Astrocyte (in vitro differentiated cells and primary cell): ENCODE results near the gene ZNF787. TPM values are rescaled to one million over a fixed set of nuclear protein-coding genes. Genes with fewer than 3 reads are reported as not detected.

ENCODE experiments used
- DNase-seq: peaks from one replicate; pipeline ENCODE4 v3.0.0-alpha.2; 2010; ENCODE audit warnings: low read depth
- FAIRE-seq: peaks from 2 replicates; lab custom pipeline; 2011; peaks lifted over from hg19 to GRCh38; lab: Jason Lieb, UNC
- H2AFZ ChIP-seq: 2 replicates; pipeline ENCODE4 v1.6.0; 2012; ENCODE audit warnings: low read depth, low read length, inconsistent platforms
- H3K27ac ChIP-seq: 2 replicates; pipeline ENCODE4 v1.5.1; 2011; ENCODE audit warnings: low read depth, low read length, inconsistent platforms
- H3K27me3 ChIP-seq: 2 replicates; pipeline ENCODE4 v1.6.0; 2011; ENCODE audit warnings: low read length, inconsistent platforms; ENCODE audit not compliant: insufficient read depth
- H3K36me3 ChIP-seq: 2 replicates; pipeline ENCODE4 v1.5.1; 2011; ENCODE audit warnings: low read length, inconsistent platforms; ENCODE audit not compliant: insufficient read depth
- H3K4me1 ChIP-seq: 2 replicates; pipeline ENCODE4 v1.5.1; 2011; ENCODE audit warnings: low read length, inconsistent platforms; ENCODE audit not compliant: insufficient read depth
- H3K4me2 ChIP-seq: 2 replicates; pipeline ENCODE4 v1.6.0; 2012; ENCODE audit warnings: low read length, inconsistent platforms
- H3K4me3 ChIP-seq: 2 replicates; pipeline ENCODE4 v1.5.1; 2011; ENCODE audit warnings: low read depth, mild to moderate bottlenecking, low read length, inconsistent platforms; ENCODE audit not compliant: insufficient read depth
- H3K79me2 ChIP-seq: 2 replicates; pipeline ENCODE4 v1.6.0; 2012; ENCODE audit warnings: mild to moderate bottlenecking, low read length, inconsistent platforms; ENCODE audit not compliant: insufficient read depth
- H3K9ac ChIP-seq: 2 replicates; pipeline ENCODE4 v1.6.0; 2012; ENCODE audit warnings: mild to moderate bottlenecking, low read length, inconsistent platforms
- H3K9me3 ChIP-seq: 2 replicates; pipeline ENCODE4 v1.5.1; 2012; ENCODE audit warnings: low read depth, mild to moderate bottlenecking, low read length, inconsistent platforms; ENCODE audit not compliant: insufficient read depth
- H4K20me1 ChIP-seq: 2 replicates; pipeline ENCODE4 v1.6.0; 2012; ENCODE audit warnings: low read length, inconsistent platforms; ENCODE audit not compliant: insufficient read depth
- H3K27ac Mint-ChIP-seq: one replicate; pipeline ENCODE4 v1.8.0; 2021; ENCODE audit warnings: mild to moderate bottlenecking, mixed read lengths; ENCODE audit not compliant: unreplicated experiment
- H3K27me3 Mint-ChIP-seq: one replicate; pipeline ENCODE4 v1.8.0; 2021; ENCODE audit warnings: low read depth, mixed read lengths; ENCODE audit not compliant: unreplicated experiment
- H3K36me3 Mint-ChIP-seq: one replicate; pipeline ENCODE4 v1.8.0; 2021; ENCODE audit warnings: low read depth, mixed read lengths; ENCODE audit not compliant: unreplicated experiment
- H3K4me1 Mint-ChIP-seq: one replicate; pipeline ENCODE4 v1.8.0; 2021; ENCODE audit warnings: low read depth, mixed read lengths; ENCODE audit not compliant: unreplicated experiment
- H3K4me3 Mint-ChIP-seq: one replicate; pipeline ENCODE4 v1.8.0; 2021; ENCODE audit warnings: mild to moderate bottlenecking, moderate library complexity, mixed read lengths; ENCODE audit not compliant: unreplicated experiment
- H3K9me3 Mint-ChIP-seq: one replicate; pipeline ENCODE4 v1.8.0; 2021; ENCODE audit warnings: mild to moderate bottlenecking, mixed read lengths; ENCODE audit not compliant: unreplicated experiment
- CTCF ChIP-seq: IDR thresholded peaks from 2 replicates; pipeline ENCODE4 v1.5.1; 2011; ENCODE audit warnings: low read depth, mild to moderate bottlenecking, inconsistent platforms, low read length, moderate library complexity; ENCODE audit not compliant: insufficient read depth
- EZH2 ChIP-seq: IDR thresholded peaks from 2 replicates; pipeline ENCODE4 v1.6.1; 2012; ENCODE audit warnings: mild to moderate bottlenecking, low read length, inconsistent platforms; ENCODE audit not compliant: insufficient read depth
- total RNA-seq: library from RNA; stranded (reverse); gene quantifications from 2 replicates; pipeline ENCODE4 v1.2.1, GENCODE V29; 2021

Gene ZNF787
- total RNA-seq, 1 donor from 2014 or later: 36.3 TPM

- H3K9me3 Mint-ChIP-seq: no peaks in the 10 kb centered on the region
- peak; percentile 99 for DNase-seq
- no peaks in the 10 kb centered on the region for H3K36me3 Mint-ChIP-seq
- Histone ChIP-seq H3K79me2 (peaks cover 37% of the 10 kb centered on the region), H3K9ac (peak within 1 kb of the TSS; percentile 83), H3K4me3 (peak within 1 kb of the TSS; percentile 74), H3K36me3 (no peaks in the 10 kb centered on the region), H3K4me1 (peaks cover 8% of the 10 kb centered on the region), H3K27me3 (no peaks in the 10 kb centered on the region), H2AFZ (peak within 1 kb of the TSS; percentile 90), H4K20me1 (peaks cover 13% of the 10 kb centered on the region), H3K4me2 (peak within 1 kb of the TSS; percentile 97), H3K9me3 (no peaks in the 10 kb centered on the region), H3K27ac (peak within 1 kb of the TSS; percentile 87)
- no peaks in the 10 kb centered on the region for H3K27me3 Mint-ChIP-seq
- TF ChIP-seq CTCF: no peak
- TF ChIP-seq EZH2: no peak
- peak within 1 kb of the TSS; percentile 84 for H3K4me3 Mint-ChIP-seq
- peaks cover 9% of the 10 kb centered on the region for H3K4me1 Mint-ChIP-seq
- H3K27ac Mint-ChIP-seq: peak within 1 kb of the TSS; percentile 49
- peak; percentile 87 for FAIRE-seq
Observed at GRCh38 chr19:56140583-56141416, 19.7 kb upstream of the ZNF787 start, which contains the start of gene ZNF444. ZNF444 (plus strand) TSS chr19:56141287; CDS start chr19:56146912, 5,625 bp downstream.

GRCh38 chr19:56139847-56140582 is 18.9 kb upstream of the ZNF787 start:
- peak overlapping the region; percentile 83 for H3K9ac ChIP-seq

More at GRCh38 chr19:56139847-56140582, 18.9 kb upstream of the ZNF787 start:
- no peaks in the 10 kb centered on the region for H3K36me3 ChIP-seq
- H3K9me3 Mint-ChIP-seq: no peaks in the 10 kb centered on the region
- H3K4me2 ChIP-seq: peak overlapping the region; percentile 97
- no peaks in the 10 kb centered on the region for H3K36me3 Mint-ChIP-seq
- peak overlapping the region; percentile 90 for H2AFZ ChIP-seq
- FAIRE-seq: no peak
- no peak for TF ChIP-seq EZH2
- no peak for TF ChIP-seq CTCF
- H3K27me3 Mint-ChIP-seq: no peaks in the 10 kb centered on the region
- H3K79me2 ChIP-seq: peaks cover 33% of the 10 kb centered on the region
- peak overlapping the region; percentile 61 for H3K27ac ChIP-seq
- H3K4me1 Mint-ChIP-seq: peaks cover 9% of the 10 kb centered on the region
- DNase-seq: no peak
- H4K20me1 ChIP-seq: peaks cover 9% of the 10 kb centered on the region
- H3K27ac Mint-ChIP-seq: peak overlapping the region; percentile 49
- H3K4me3 ChIP-seq: peak overlapping the region; percentile 74
- no peaks in the 10 kb centered on the region for H3K9me3 ChIP-seq
- H3K4me3 Mint-ChIP-seq: peak overlapping the region; percentile 84
- no peaks in the 10 kb centered on the region for H3K27me3 ChIP-seq
- peaks cover 8% of the 10 kb centered on the region for H3K4me1 ChIP-seq
